ENCODE results near the gene PGGT1B. TPM values are rescaled to one million over a fixed set of nuclear protein-coding genes. Genes with fewer than 3 reads are reported as not detected.

PGGT1B gene
- total RNA-seq, 1 experiment from 2014 or later = 59.7 TPM

DNA sequence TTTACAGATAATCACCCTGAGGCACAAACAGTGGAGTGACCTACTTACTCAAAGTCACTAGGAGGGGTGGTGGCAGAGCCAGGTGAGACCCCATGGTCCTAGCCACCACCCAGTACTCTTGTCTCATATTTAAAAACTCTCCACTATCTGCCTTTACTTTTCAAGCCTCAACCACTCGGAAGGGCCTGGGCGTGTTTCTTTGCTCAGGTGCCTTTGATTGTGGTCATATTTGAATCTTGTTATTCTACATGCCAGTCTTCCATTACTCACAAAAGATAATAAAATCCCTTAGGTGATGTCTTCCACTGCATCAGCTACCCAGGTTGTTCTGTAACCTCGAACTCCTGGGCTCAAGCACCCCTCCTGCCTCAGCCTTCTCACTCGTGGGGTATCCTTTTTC lies 72.3 kb downstream of the PGGT1B start:
- H4K20me1 ChIP-seq (ENCODE audit: control insufficient read depth, insufficient read depth, insufficient read length) = no peaks in the 10 kb centered on the region
- TF ChIP-seq, protein P1, sequence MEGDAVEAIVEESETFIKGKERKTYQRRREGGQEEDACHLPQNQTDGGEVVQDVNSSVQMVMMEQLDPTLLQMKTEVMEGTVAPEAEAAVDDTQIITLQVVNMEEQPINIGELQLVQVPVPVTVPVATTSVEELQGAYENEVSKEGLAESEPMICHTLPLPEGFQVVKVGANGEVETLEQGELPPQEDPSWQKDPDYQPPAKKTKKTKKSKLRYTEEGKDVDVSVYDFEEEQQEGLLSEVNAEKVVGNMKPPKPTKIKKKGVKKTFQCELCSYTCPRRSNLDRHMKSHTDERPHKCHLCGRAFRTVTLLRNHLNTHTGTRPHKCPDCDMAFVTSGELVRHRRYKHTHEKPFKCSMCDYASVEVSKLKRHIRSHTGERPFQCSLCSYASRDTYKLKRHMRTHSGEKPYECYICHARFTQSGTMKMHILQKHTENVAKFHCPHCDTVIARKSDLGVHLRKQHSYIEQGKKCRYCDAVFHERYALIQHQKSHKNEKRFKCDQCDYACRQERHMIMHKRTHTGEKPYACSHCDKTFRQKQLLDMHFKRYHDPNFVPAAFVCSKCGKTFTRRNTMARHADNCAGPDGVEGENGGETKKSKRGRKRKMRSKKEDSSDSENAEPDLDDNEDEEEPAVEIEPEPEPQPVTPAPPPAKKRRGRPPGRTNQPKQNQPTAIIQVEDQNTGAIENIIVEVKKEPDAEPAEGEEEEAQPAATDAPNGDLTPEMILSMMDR (conservative IDR thresholded peaks at IDR 0.05) = no peak
- H2BK15ac ChIP-seq (ENCODE audit: low read depth, low read length) = no peak overlapping the region
- no peak overlapping the region for H3K56ac ChIP-seq (ENCODE audit: insufficient read length, low read depth, low read length)
- peaks cover 2% of the 10 kb centered on the region; the same call in 1 of the 2 replicates for H3K4me1 ChIP-seq (ENCODE audit: insufficient read depth, low read length)
- no peak overlapping the region for H3K23ac ChIP-seq (ENCODE audit: insufficient read length, low read depth, low read length)
- H3K9ac ChIP-seq (ENCODE audit: extremely low read depth, insufficient read length, low read length) = no peak overlapping the region
- H3K27ac ChIP-seq (ENCODE audit: insufficient read length, low read depth, low read length) = no peak overlapping the region
- H2BK20ac ChIP-seq (ENCODE audit: low read depth, low read length, poor library complexity, severe bottlenecking) = no peak overlapping the region
- H2AK5ac ChIP-seq (ENCODE audit: insufficient read length, low read length) = no peak overlapping the region
- no peaks in the 10 kb centered on the region for H3K79me1 ChIP-seq (ENCODE audit: insufficient read depth, low read depth, low read length, poor library complexity, severe bottlenecking)
- Mint-ChIP-seq H3K27me3 (ENCODE audit: low read depth) (no peaks in the 10 kb centered on the region; the same call in 1 of the 2 replicates), H3K4me3 (no peak overlapping the region), H3K9me3 (no peaks in the 10 kb centered on the region), H3K4me1 (peaks cover 16 to 18% of the 10 kb centered on the region in 2 experiments), H3K36me3 (ENCODE audit: insufficient read depth in 1 of 3, low read depth in 3 of 3) (no peaks in the 10 kb centered on the region), H3K27ac (no peak overlapping the region)
- H2BK5ac ChIP-seq (ENCODE audit: insufficient read length, low read length) = no peak overlapping the region
- no peak for DNase-seq
- H3K9me3 ChIP-seq (ENCODE audit: control insufficient read depth, low read depth, low read length) = no peaks in the 10 kb centered on the region
- no peaks in the 10 kb centered on the region for H3K27me3 ChIP-seq (ENCODE audit: insufficient read depth, low read length)
- no peak overlapping the region for H4K5ac ChIP-seq (ENCODE audit: insufficient read length, low read depth, low read length)
- H3K4me2 ChIP-seq (ENCODE audit: insufficient read depth, insufficient read length, low read length) = no peak overlapping the region
- no peak overlapping the region for H4K91ac ChIP-seq (ENCODE audit: insufficient read length, low read depth, low read length)
- no peaks in the 10 kb centered on the region for H3K79me2 ChIP-seq (ENCODE audit: insufficient read depth, low read length)
- no peak overlapping the region for H2BK12ac ChIP-seq (ENCODE audit: insufficient read length, low read depth, low read length)
- H3K18ac ChIP-seq (ENCODE audit: insufficient read length, low read depth, low read length) = no peak overlapping the region
- no peak overlapping the region for H3K4ac ChIP-seq (ENCODE audit: low read depth, low read length)
- no peaks in the 10 kb centered on the region for H3K23me2 ChIP-seq (ENCODE audit: insufficient read length, low read depth, low read length, poor library complexity, severe bottlenecking)
- WGBS (ENCODE audit: extremely low coverage, insufficient read length, low lambda C conversion rate) = no CpG with 5 or more reads among the region's 4 CpGs
- no peak overlapping the region for H4K8ac ChIP-seq (replicated peaks; ENCODE audit: insufficient read length, low read depth, low read length)
- H2BK120ac ChIP-seq (ENCODE audit: low read depth, low read length, poor library complexity, severe bottlenecking) = no peak overlapping the region
- no peak overlapping the region for H3K14ac ChIP-seq (ENCODE audit: insufficient read depth, low read length)
- H3T11ph ChIP-seq (ENCODE audit: low read length) = no peak overlapping the region
- no peak overlapping the region for H2AFZ ChIP-seq (ENCODE audit: low read length)
